ENCODE measurements around the gene RNF223.

DNA sequence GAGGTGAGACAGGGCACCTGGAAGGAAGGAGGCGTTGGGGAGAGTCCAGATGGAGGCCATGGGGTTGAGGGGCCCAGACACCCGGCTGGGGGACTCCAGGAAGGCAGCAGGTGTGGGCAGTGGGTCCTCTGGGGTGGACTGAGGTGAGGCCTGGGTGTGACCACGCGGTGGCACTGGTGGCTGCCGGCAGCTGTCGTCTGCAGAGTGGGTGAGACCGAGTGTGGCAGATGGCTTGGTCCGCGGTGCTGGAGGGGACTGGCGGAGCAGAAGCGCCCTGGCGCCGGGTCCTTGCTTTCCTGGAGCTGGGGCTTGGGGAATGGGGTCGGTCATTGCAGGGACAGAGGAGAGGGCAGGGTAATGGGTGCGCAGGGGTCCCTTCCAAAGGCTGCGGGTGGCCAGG, 41.7 kb downstream of the RNF223 start:
- no peak for TF ChIP-seq CTCF (IDR thresholded peaks at IDR 0.05; ENCODE audit: low read length)
- TF ChIP-seq EZH2phosphoT487 (IDR thresholded peaks at IDR 0.05; ENCODE audit: low read length), result no peak
- TF ChIP-seq EZH2 (optimal IDR thresholded peaks at IDR 0.05; ENCODE audit: low read depth, low read length), result no peak

Measured in MM.1S (cell line).